Endothelial cell of umbilical vein (primary cell): ENCODE measurements around the gene PHF1. TPM values are rescaled to one million over a fixed set of nuclear protein-coding genes. Genes with fewer than 3 reads are reported as not detected.

Source experiments
- BruUV-seq: library from RNA; stranded (reverse); fragments of 400-500 nt; replicated peaks from 2 replicates; lab custom pipeline; 2021; lab: Mats Ljungman, UMichigan
- CTCF ChIA-PET: fragments of 300-600, 350-600 bp; sonication (Branson Sonifier 250); formaldehyde crosslinking; loops from one replicate; lab custom pipeline; 2021; ENCODE audit warnings: antibody characterized with exemption, inconsistent platforms; lab: Charles Lee
- POLR2A ChIA-PET: fragments of 300-600, 350-600 bp; sonication (Branson Sonifier 250); formaldehyde crosslinking; loops from one replicate; lab custom pipeline; 2021; ENCODE audit warnings: antibody characterized with exemption, inconsistent platforms; lab: Charles Lee
- DNase-seq: peaks from one replicate; pipeline ENCODE4 v3.0.0-alpha.2; 2011; ENCODE audit warnings: low read depth, low spot score
- FAIRE-seq: peaks from 2 replicates; lab custom pipeline; 2011; peaks lifted over from hg19 to GRCh38; lab: Jason Lieb, UNC
- H2AFZ ChIP-seq: 2 replicates; pipeline ENCODE4 v1.6.0; 2012; ENCODE audit warnings: low read depth, low read length, control low read depth, inconsistent platforms
- H3K27ac ChIP-seq: 2 replicates; pipeline ENCODE4 v1.5.1; 2011; ENCODE audit warnings: low read depth, mild to moderate bottlenecking, control low read depth, low read length, moderate library complexity; ENCODE audit not compliant: insufficient read depth
- H3K27me3 ChIP-seq, 2 experiments: 2 replicates each; pipeline versions ENCODE4 v1.6.0 to v1.6.1; 2011; ENCODE audit warnings: low read length in 2 of 2, mixed read lengths in 1 of 2; ENCODE audit not compliant: control insufficient read depth in 2 of 2, insufficient read depth in 2 of 2
- H3K36me3 ChIP-seq, 2 experiments: 2 replicates in 1 of 2; 3 replicates in 1 of 2; pipeline ENCODE4 v1.5.1; 2011; ENCODE audit warnings: low read length in 2 of 2, mild to moderate bottlenecking in 1 of 2, moderate library complexity in 1 of 2; ENCODE audit not compliant: control insufficient read depth in 2 of 2, insufficient read depth in 2 of 2; ENCODE audit errors: extremely low read depth in 1 of 2
- H3K4me1 ChIP-seq: 3 replicates; pipeline ENCODE4 v1.5.1; 2011; ENCODE audit warnings: mild to moderate bottlenecking, low read length; ENCODE audit not compliant: control insufficient read depth, insufficient read depth; ENCODE audit errors: extremely low read depth
- H3K4me2 ChIP-seq: 2 replicates; pipeline ENCODE4 v1.6.1; 2011; ENCODE audit warnings: low read length, control low read depth, mixed read lengths; ENCODE audit not compliant: insufficient read depth
- H3K4me3 ChIP-seq, 3 experiments: fragments of 200-600 bp in 1 of 3; sonication (generic), shearing (Covaris generic) in 1 of 3; replicated peaks in 1 of 3; 2 replicates each; pipeline ENCODE4 v1.5.1; 2011 to 2016; ENCODE audit warnings: control low read depth in 3 of 3, low read length in 3 of 3, mild to moderate bottlenecking in 2 of 3, inconsistent platforms in 1 of 3, low read depth in 1 of 3, moderate library complexity in 1 of 3; ENCODE audit not compliant: insufficient read depth in 1 of 3
- H3K79me2 ChIP-seq: 2 replicates; pipeline ENCODE4 v1.6.0; 2012; ENCODE audit warnings: low read length, inconsistent platforms; ENCODE audit not compliant: control insufficient read depth, insufficient read depth
- H3K9ac ChIP-seq: replicated peaks from 2 replicates; pipeline ENCODE3; 2011; ENCODE audit warnings: low read length, control low read depth; ENCODE audit not compliant: insufficient read depth; ENCODE audit errors: extremely low read depth
- H3K9me1 ChIP-seq: replicated peaks from 3 replicates; pipeline ENCODE4 v1.6.0; 2011; ENCODE audit warnings: mild to moderate bottlenecking, low read length; ENCODE audit not compliant: control insufficient read depth, insufficient read depth; ENCODE audit errors: extremely low read depth
- H3K9me3 ChIP-seq: replicated peaks from 2 replicates; pipeline ENCODE4 v1.5.1; 2012; ENCODE audit warnings: low read length, inconsistent platforms; ENCODE audit not compliant: control insufficient read depth, insufficient read depth
- H4K20me1 ChIP-seq: replicated peaks from 2 replicates; pipeline ENCODE3; 2011; ENCODE audit warnings: mild to moderate bottlenecking, low read length; ENCODE audit not compliant: control insufficient read depth, insufficient read depth; ENCODE audit errors: extremely low read depth
- CTCF ChIP-seq, 2 donors: IDR thresholded peaks; 1 replicate in 1 of 2; 2 replicates in 1 of 2; pipeline ENCODE4 v1.5.1; 2011; ENCODE audit warnings: low read length in 2 of 2, mild to moderate bottlenecking in 2 of 2, moderate library complexity in 2 of 2, control low read depth in 1 of 2, inconsistent platforms in 1 of 2, low read depth in 1 of 2; ENCODE audit not compliant: insufficient read depth in 1 of 2; ENCODE audit errors: extremely low read depth in 1 of 2
- EZH2 ChIP-seq: IDR thresholded peaks from 2 replicates; pipeline ENCODE4 v1.6.1; 2012; ENCODE audit warnings: borderline replicate concordance, low read depth, mild to moderate bottlenecking, moderate library complexity, low read length, inconsistent platforms; ENCODE audit not compliant: severe bottlenecking
- FOS ChIP-seq: IDR thresholded peaks from 2 replicates; pipeline ENCODE4 v1.6.1; 2011; ENCODE audit warnings: mild to moderate bottlenecking, low read length, moderate library complexity, borderline replicate concordance; ENCODE audit not compliant: insufficient read depth
- GATA2 ChIP-seq: IDR thresholded peaks from 2 replicates; pipeline ENCODE4 v1.7.0; 2011; ENCODE audit warnings: low read depth, mild to moderate bottlenecking, moderate library complexity, mixed read lengths, low read length; ENCODE audit not compliant: insufficient read length, insufficient read depth
- JUN ChIP-seq: IDR thresholded peaks from 2 replicates; pipeline ENCODE4 v1.6.1; 2011; ENCODE audit warnings: borderline replicate concordance, low read depth; ENCODE audit not compliant: insufficient read length, insufficient read depth
- MAX ChIP-seq: IDR thresholded peaks from 2 replicates; pipeline ENCODE4 v1.6.1; 2011; ENCODE audit not compliant: insufficient read depth, insufficient read length
- MYC ChIP-seq: IDR thresholded peaks from one replicate; pipeline ENCODE4 v1.6.1; 2011; ENCODE audit warnings: mild to moderate bottlenecking, low read depth, low read length
- POLR2A ChIP-seq: IDR thresholded peaks from 2 replicates; pipeline ENCODE4 v1.6.1; 2012; ENCODE audit warnings: low read depth, mild to moderate bottlenecking, control low read depth, low read length
- POLR2AphosphoS5 ChIP-seq: IDR thresholded peaks from 2 replicates; pipeline ENCODE4 v1.6.1; 2012; ENCODE audit warnings: low read depth, mild to moderate bottlenecking, control low read depth, low read length, moderate library complexity; ENCODE audit not compliant: insufficient read depth
- dilution Hi-C: fragments of 300-500 bp; cut with MboI; formaldehyde crosslinking; loops from one replicate; pipeline ENCODE4 v1.15.0; 2019; ENCODE audit warnings: low sequenced_read_pairs; ENCODE audit not compliant: extremely low pct_ligation_motif_present
- intact Hi-C: fragments of 100-400 bp; cut with micrococcal nuclease; formaldehyde crosslinking; loops from one replicate; pipeline ENCODE4 v1.10.0; 2022
- polyA plus RNA-seq, 4 experiments: library from polyadenylated mRNA; depleted of rRNA in 3 of 4; stranded (reverse) in 3 of 4; unstranded in 1 of 4; fragments of >200 nt; gene quantifications; 2 replicates each; pipeline versions ENCODE4 v1.2.1 to v1.2.3, GENCODE V29; 2011 to 2012; ENCODE audit warnings: missing spikeins in 1 of 4
- total RNA-seq: library from RNA; stranded (reverse); gene quantifications from 2 replicates; pipeline ENCODE4 v1.2.3, GENCODE V29; 2021

The PHF1 gene
- total and polyA plus RNA-seq, 2 donors (not counting 3 experiments of a cell fraction or from before 2014, with no cell fraction given) = 32.5 to 53.1 TPM

- no peaks in the 10 kb centered on the region for H3K27me3 ChIP-seq
- intact Hi-C loops (no loop called here), dilution Hi-C loops (no loop called here)
- ChIA-PET CTCF (no interaction called here), POLR2A (no interaction called here)
- H3K4me3 ChIP-seq = no peak overlapping the region
- H3K79me2 ChIP-seq = no peaks in the 10 kb centered on the region
- H3K9me1 ChIP-seq = no peaks in the 10 kb centered on the region
- TF ChIP-seq MYC = no peak
- TF ChIP-seq EZH2 = no peak
- no peak for TF ChIP-seq POLR2AphosphoS5
- no peak for TF ChIP-seq FOS
- TF ChIP-seq JUN = no peak
- TF ChIP-seq MAX = no peak
- TF ChIP-seq POLR2A = no peak
- no peak for TF ChIP-seq CTCF (IDR thresholded peaks at IDR 0.05; ENCODE audit: extremely low read depth in 1 of 2, insufficient read depth in 1 of 2, low read depth in 1 of 2, low read length in 2 of 2)
- TF ChIP-seq GATA2 = no peak
- H4K20me1 ChIP-seq = no peaks in the 10 kb centered on the region
- H3K36me3 ChIP-seq = peaks cover 3 to 26% of the 10 kb centered on the region in 2 experiments
- H3K9me3 ChIP-seq = no peaks in the 10 kb centered on the region
- no peak overlapping the region for H3K4me2 ChIP-seq
- no TSS peak for BruUV-seq
- FAIRE-seq = no peak
- no peak overlapping the region for H2AFZ ChIP-seq
- no peak for DNase-seq
- H3K27ac ChIP-seq = no peak overlapping the region
- H3K9ac ChIP-seq = no peak overlapping the region
- H3K4me1 ChIP-seq = no peaks in the 10 kb centered on the region
Measured at GRCh38 chr6:33438978-33439594, 28.3 kb downstream of the PHF1 start.
